ENCODE results near the gene TEX2.
"Not testable (repeated sequence)": the region's sequence is repeated elsewhere in the genome, so short reads cannot be mapped to it uniquely, and the experiment has no call there.

The TEX2 gene

GRCh38 chr17:64146418-64147109 is 116.5 kb downstream of the TEX2 start:
- DNase-seq (ENCODE audit: low read depth in 2 of 2, low spot score in 1 of 2), result no peak

GRCh38 chr17:64145751-64146417 is 117.2 kb downstream of the TEX2 start:
- peak; percentile 88 to 93 for DNase-seq (ENCODE audit: low read depth in 2 of 2, low spot score in 1 of 2)

DNA sequence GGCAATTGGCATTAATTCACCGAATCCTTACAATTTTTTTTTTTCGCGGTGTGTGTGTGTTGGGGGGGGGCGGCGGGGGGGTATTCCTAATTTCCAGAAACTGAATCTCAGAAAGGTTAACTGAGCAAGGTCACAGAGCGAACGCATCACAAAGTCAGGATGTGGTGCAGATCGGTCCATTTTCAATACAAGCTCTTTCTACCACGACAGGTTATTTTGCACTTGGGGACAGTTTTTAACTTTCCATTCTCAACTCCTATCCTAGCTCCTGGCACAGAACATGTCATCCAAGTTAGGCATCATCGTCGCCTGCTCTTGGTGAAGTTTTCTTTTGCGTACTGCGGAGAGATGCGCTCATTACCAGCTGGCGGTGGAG is 117.7 kb downstream of the TEX2 start:
- DNase-seq (ENCODE audit: low read depth in 2 of 2, low spot score in 1 of 2), result no peak

GRCh38 chr17:64139542-64139941 is 123.5 kb downstream of the TEX2 start:
- no peak for DNase-seq (ENCODE audit: low read depth in 2 of 2, low spot score in 1 of 2)

- DNase-seq (ENCODE audit: low read depth in 2 of 2, low spot score in 1 of 2), result no peak
These were observed 124.6 kb downstream of the TEX2 start for GRCh38 chr17:64138441-64138840.

DNA sequence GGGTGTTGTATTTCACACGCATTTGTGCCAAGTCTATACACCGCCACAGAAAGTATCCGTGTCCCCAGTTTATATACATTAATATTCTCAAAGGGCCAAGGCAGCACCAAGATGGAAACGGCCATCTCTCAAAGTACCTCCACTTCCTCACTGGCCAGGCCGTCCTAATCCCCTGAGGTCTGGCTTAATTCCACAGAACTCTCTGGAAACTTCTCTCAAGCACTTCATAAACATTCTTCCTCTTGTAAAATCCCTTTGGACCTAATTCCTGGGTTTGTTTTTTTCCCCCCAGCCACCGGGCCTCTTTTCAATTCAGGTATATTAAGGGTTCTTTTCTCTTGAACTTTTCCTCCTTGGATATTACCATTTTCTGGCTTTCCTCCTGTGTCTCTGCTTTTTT is 128.1 kb downstream of the TEX2 start:
- DNase-seq (ENCODE audit: low read depth in 2 of 2, low spot score in 1 of 2), result no peak

DNA sequence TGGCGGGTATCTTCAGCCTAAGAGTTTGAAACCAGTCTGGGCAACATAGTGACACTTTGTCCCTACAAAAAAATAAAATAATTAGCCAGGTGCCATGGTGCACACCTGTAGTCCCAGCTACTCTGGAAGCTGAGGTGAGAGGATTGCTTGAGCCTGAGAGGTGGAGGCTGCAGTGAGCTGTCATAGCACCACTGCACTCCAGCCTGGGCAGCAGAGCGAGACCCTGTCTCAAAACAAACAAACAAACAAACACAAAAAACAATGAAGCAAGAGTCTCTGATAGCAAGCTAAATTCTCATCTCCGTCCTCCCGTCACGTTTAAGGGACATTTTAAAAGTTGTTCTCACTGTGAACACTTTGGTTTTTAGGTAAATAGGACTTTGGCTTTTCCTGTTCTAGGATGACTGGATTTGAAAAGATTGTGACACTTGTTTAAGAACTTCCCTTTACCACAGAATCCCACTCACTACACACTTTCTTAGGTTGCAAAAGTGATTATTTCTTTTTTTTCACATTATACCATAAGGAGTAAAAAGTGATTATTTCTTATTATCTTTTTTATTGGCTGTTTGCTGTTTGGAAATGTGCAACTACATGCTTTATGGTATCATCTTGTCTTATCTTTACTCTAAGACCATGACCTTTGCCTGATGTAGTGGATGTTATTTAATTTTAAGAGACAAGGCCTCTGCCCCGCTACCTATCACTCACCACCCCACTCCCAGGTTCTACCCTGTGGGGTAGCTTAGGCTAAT is 128.7 kb downstream of the TEX2 start:
- DNase-seq (ENCODE audit: low read depth in 2 of 2, low spot score in 1 of 2), result no peak

GRCh38 chr17:64133546-64134215 is 129.4 kb downstream of the TEX2 start:
- no peak for DNase-seq (ENCODE audit: low read depth in 2 of 2, low spot score in 1 of 2)

- DNase-seq (ENCODE audit: low read depth in 2 of 2, low spot score in 1 of 2), result no peak
These were observed 131.3 kb downstream of the TEX2 start for GRCh38 chr17:64131606-64132270.

- DNase-seq (ENCODE audit: low read depth in 2 of 2, low spot score in 1 of 2), result peak in 1 of 2 donors; percentile 16
These were observed 132.5 kb downstream of the TEX2 start for GRCh38 chr17:64130559-64131001.

DNA sequence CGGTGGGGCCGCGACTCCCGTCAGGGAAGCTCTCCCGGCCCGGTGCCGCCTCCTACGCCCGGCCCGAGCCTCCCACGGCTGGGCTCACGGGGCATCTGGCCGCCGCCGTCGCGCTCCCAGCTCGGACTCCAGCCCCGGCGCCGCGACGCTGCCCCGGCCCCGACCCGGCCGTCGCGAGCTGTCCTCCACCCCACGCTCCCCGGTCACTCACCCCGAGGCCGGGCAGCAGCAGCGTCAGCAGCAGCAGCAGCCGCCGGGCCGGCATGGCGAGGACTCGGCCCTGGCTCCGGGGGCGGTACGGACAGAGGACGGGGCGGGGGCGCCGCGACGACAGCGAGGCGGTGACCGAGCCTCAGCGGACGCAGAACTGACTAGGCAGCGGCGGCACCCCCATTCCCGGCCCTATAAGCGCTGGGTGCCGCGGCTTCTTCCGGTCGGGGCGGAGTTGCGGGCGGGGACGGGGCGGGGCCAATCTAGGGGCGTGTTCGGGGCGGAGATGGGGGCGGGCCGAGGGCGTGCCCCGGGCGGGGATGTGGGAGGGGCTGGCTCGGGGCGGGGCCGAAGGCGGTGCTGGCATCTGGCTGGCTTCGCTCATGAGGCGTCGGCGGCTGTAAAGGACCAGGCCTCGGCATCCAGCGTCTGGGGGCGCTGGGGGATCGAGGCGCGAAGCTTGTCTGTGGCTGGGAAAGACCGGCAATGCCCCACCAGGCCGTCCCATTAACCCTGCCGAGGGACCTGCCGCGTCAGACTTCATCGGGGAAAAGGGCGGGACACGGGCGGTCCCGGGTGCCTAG is 133.1 kb downstream of the TEX2 start, which contains the start of gene ERN1:
ERN1 (minus strand) TSS at position 380 of the 794 bp plus-strand sequence; CDS start at position 265, 115 bp downstream.
- DNase-seq (ENCODE audit: low read depth in 2 of 2, low spot score in 1 of 2), result peak; percentile 91 to 92

DNA sequence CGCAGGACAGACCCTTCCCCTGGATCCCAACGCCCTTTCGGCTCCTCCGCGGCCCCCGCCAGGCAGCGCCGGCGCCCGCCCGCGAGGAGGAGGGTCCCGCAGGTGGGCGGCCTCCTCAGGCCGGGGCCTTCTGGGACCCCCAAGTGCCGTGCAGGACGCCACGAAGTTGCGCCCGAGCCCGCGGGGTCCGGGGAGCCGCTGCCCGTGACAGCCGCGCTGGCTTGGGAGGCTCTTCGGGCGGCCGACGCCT is 133.6 kb downstream of the TEX2 start:
- DNase-seq (ENCODE audit: low read depth in 2 of 2, low spot score in 1 of 2), result no peak

DNA sequence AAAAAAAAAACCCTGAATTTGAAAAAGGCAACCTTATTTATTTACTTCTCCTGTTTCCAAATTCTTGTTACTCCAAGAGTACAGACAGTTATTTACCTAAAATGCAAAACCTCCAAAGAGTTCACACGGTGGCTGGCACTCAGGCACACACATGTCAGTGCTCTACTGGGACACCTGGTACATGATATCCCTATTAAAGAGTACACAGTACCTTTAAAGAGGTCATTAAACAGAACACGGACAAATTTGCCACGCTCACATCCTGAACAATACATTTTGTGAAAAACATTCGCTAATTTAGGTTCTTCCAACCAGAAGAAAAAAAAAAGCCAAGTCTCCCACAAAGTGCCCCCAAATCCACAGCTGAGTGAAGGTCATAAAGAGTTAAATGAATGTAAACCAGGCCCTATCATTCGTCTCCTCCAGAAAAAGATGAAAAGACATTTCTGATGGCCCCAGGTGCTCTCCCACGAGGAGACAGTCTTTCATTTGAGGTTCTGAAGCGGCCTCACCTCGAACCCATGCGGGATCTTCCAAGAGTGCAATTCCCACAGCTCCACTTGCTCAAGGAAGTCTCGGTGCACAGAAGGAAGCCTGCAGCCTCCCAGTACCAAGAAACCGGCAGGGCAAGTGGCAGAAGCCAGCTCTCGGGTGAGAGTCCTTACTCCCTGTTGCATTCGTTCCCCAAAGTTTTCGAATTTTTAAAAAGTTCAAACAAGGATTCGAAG is 134.1 kb downstream of the TEX2 start:
- DNase-seq (ENCODE audit: low read depth in 2 of 2, low spot score in 1 of 2), result no peak

DNA sequence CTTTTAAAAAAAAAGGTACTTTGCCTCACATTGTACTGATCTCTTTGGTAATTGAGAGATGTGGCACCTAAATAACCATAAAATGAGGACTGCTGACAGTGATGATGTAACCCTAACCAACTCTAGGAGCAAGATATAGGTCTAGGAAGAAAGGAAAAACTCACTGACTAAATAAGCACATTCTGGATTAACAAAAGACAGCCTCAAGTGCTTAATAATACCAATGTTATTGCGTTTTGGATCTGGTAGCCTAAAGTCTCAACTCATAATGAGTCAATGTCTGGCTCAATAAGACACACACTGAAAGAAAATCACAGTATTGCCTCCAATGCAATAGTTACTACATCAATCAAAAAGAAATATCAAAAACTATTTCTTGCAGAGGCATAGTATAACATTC is 136.1 kb downstream of the TEX2 start:
- DNase-seq (ENCODE audit: low read depth in 2 of 2, low spot score in 1 of 2), result no peak

DNA sequence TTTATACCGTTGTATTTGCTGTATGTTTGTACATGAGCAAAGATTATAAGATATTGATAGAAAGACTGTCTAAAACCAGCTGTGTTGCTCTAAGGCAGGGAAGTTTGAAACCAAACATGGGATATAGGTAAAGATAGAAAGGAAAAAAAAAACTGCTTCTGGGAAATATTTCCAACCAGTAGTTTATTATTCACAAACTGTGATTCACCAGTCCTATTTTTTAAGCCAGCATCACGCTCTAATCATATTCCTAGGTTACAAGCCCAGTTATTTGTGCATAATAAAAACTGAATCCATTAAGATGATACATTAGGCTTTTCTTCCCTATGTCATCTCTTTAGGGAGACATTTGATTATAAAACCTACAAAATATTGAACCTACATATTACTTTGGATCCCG is 137.1 kb downstream of the TEX2 start:
- DNase-seq (ENCODE audit: low read depth in 2 of 2, low spot score in 1 of 2), result no peak

- no peak for DNase-seq (ENCODE audit: low read depth in 2 of 2, low spot score in 1 of 2)
These were observed 138.5 kb downstream of the TEX2 start for GRCh38 chr17:64124609-64125008.

- DNase-seq (ENCODE audit: low read depth in 2 of 2, low spot score in 1 of 2), result no peak
These were observed 139.9 kb downstream of the TEX2 start for GRCh38 chr17:64123114-64123513.

DNA sequence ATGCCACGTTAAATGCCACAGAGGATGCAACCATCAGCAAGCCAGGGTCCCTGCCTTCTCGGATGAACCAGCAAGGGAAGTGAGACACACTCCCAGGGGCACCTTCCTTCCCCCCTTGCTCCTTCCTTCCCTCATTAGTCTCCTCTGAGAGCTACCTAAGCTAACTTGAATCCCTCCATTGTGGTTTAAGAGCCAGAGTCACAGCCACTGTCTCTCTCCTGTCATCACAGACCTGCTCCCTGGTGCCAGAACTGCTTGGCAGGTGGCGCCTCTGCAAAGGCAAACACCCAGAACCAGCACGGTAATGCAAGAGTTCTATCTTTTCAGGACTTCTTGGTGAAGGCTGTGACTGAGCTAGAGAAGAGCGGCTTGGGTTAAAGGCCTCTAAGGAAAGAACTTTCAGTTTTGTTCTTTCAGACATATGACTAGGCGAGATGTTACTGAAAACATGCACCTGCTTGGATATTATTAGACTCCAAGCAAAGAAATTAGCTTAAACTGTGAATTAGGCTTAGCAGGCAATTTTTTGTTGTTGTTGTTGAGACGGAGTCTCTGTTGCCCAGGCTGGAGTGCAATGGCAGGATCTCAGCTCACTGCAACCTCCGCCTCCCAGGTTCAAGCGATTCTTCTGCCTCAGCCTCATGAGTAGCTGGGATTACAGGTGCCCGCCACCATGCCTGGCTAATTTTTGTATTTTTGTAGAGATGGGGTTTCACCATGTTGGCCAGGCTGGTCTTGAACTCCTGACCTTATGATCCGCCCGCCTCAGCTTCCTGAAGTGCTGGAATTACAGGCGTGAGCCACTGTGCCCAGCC is 141.9 kb downstream of the TEX2 start:
- DNase-seq (ENCODE audit: low read depth in 2 of 2, low spot score in 1 of 2), result not testable (repeated sequence)
